Astrocyte of the hippocampus (primary cell): ENCODE results near the gene SPACA7.
"Not testable (repeated sequence)": the region's sequence is repeated elsewhere in the genome, so short reads cannot be mapped to it uniquely, and the experiment has no call there.

ENCODE experiments used
- DNase-seq: peaks from one replicate; pipeline ENCODE4 v3.0.0; 2011; ENCODE audit warnings: low read depth, low spot score

Gene SPACA7

DNA sequence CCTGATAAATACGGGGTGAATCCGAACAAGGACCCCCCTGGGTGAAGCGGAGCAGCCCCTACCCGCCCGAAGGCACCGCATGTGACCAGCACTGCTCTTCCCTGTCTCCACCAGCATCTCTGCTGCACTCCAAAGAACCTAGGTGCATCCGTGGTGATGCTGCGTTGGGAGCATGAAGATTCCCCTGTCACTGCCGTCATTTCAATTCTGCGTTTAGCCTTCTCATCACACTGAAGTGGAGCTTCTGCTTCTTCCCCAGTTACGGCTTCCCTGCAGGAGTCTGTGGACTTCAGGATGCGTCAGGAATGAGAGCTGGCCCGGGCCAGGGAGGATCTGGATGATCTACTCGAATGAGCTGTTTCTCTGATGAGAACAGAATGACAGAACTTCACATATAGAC, 47.9 kb downstream of the SPACA7 start:
- DNase-seq = no peak

GRCh38 chr13:112428704-112429103, 52.5 kb downstream of the SPACA7 start:
- DNase-seq = no peak

- DNase-seq = no peak
Measured at GRCh38 chr13:112431734-112432133, 55.6 kb downstream of the SPACA7 start.

DNA sequence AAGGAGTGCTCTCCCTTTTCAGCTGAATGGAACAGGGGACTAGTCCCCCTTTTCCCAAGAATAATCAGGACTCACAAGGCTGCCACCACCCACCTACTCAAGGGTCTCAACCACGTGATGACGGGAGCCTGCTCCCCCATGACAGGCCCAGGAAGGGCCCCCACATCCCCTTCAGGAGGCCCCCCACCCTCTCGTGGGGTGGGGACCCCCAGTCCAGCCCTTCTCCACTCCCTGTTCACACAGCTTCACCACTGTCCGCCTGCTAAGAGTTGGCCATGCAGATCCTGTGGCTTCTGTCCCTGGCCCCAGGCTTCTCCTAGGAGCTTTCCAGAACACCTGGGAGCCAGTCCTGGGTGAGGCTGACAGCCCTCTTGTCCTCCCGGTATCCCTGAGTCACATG, 56.6 kb downstream of the SPACA7 start:
- DNase-seq = not testable (repeated sequence)

DNA sequence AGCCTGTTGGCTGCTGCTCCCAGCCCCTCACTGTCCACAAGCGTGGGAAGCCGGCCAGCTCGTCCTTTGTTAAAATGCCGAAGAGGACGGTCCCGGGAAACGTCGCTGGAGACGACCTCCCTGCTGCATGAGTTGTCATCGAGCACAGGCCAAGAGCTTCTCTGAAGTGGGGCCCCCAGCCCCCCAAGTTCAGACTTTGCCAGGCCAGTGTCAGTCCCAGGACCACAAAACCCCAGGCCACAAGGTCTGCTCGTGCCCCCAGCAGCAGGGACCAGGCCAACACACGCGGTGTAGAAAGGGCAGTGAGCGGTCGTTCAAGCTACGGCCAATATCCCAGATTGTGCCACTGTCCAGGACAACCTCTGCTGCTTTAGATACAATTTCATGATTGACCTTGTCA, 57.4 kb downstream of the SPACA7 start:
- DNase-seq = not testable (repeated sequence)

- DNase-seq = no peak
Measured at GRCh38 chr13:112434032-112434431, 57.9 kb downstream of the SPACA7 start.

DNA sequence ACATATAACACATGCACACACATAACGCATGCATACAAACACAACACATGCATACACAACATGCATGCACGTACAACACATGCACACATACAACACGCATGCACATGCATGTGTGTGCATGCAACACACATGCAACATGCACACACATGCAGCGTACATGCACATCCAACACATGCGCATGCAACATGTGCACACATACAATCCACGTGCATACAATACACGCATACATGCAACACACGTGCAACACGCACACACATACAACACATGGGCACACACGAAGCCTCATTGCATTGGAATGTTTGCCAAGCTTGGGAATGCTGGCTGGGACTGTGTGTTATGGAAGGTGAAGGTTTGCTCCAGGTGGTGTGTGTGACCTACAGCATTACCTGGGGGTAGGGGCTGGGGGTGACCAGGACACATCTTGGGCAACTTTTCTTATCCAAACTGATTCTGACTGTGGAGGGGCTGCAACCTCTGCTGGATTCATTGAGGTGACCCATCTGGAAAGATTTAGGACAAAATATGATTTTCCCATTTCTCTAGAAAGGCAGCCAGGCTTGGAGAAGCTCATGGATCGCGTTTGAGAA, 58.9 kb downstream of the SPACA7 start:
- no peak for DNase-seq

GRCh38 chr13:112435973-112436372, 59.8 kb downstream of the SPACA7 start:
- no peak for DNase-seq

- no peak for DNase-seq
Measured at GRCh38 chr13:112438094-112438493, 61.9 kb downstream of the SPACA7 start.

- DNase-seq = no peak
Measured at GRCh38 chr13:112438515-112438914, 62.4 kb downstream of the SPACA7 start.

GRCh38 chr13:112441226-112441625, 65.1 kb downstream of the SPACA7 start:
- DNase-seq = no peak

DNA sequence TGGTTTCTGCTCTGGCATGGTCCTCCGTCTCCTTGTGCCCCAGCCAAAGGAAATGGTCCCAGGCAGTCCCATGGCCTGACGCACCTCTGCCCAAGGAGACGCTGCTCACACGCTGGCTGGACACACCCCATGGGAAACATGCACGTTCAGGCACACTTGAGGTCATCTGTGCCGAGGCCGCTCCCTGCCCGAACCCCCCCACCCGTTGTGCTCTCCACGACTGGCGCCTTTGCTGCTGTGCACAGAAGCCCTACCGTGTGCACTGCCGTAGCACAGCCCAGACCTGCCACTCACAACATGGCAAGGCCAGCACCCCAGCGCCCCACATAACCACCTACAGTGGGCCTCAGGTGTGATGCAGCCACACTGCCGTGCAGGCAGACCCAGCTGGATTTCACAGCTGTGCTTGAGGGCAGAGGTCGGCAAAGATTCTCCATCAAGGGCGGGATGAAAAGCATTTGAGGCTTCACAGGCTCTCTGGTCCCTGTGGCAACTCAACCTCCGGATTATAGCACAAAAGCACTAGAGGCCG, 65.7 kb downstream of the SPACA7 start:
- DNase-seq = no peak

- DNase-seq = no peak
Measured at GRCh38 chr13:112442483-112443090, 66.4 kb downstream of the SPACA7 start.

DNA sequence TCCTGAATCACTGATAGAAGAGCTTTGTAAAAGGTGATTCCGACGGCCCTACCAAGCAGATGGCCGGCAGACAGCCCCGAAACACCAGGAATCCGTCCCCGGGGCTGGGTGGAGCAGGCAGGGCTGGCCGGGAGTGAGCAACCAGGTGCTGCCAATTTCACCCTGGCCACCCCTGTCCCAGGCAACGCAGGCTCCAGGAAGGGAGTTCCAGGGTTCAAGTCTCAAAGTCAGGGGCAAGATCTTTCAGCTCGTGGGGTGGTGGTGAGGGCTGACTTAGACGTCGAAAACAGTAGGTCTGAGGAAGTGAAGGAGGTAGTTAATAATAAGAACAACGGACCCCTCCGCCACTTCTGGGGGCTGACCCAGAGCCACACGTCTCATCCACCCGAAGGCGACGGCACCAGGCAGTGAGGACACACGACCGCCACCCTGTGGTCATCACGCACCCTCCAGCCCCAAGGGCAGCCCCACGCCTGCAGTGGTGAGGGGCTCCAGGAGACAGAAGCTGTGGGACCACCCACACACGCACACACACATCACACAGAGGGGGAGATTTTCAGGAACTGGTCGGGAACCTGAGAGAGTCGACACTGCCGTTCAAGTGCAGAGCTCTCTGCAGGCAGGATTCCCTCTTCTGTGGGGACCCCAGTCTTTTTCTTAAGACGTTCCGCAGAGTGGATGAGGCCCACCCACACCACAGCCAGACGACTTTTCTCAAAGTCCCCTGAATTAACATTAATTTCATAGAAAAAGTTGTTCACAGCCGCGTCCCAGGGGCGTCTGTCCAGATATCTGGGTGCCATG, 67.2 kb downstream of the SPACA7 start:
- DNase-seq = peak; percentile 29

GRCh38 chr13:112443995-112444311, 67.8 kb downstream of the SPACA7 start:
- peak; percentile 77 for DNase-seq

GRCh38 chr13:112444416-112445399, 68.6 kb downstream of the SPACA7 start:
- no peak for DNase-seq

DNA sequence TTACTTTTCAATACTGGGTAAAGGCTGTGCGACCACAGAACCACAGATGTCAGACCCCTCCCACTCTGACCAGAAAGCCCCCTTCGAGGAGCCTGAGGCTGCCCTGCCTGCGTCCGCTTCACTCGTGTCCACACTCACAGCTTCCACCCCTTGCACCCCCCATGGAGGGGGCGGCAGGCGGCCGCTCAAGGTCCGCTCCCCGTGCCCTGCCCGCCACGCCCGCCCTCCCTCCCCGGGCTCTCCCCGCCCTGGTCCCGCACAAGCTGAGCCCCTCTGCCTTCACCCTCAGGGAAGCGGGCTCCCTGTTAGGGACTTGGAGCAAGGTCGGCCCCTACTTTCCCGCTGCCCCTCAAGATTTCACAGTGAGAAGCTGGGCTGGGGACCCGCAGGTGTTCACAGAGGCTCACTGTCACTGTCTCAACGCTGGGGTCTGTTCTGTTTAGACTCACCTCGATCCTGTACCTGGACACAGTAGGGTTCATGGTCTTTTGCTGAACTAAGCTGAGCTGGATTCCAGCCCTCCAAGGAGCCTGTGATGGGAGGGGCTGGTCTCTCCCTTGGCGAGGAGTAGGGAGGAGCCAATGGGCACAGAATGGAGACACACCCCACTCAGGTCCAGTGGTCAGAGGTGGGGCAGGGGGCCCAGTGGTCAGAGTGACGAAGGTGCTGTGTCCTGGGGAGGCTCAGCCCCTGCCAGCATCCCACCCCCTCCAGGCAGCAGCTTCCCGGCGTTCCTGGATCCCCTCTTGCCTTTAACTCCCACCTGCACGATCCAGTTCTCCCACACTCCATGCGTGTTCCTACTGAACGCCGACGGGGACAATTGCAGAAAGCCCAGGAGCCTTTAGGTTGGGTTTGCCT, 69.5 kb downstream of the SPACA7 start:
- no peak for DNase-seq

DNA sequence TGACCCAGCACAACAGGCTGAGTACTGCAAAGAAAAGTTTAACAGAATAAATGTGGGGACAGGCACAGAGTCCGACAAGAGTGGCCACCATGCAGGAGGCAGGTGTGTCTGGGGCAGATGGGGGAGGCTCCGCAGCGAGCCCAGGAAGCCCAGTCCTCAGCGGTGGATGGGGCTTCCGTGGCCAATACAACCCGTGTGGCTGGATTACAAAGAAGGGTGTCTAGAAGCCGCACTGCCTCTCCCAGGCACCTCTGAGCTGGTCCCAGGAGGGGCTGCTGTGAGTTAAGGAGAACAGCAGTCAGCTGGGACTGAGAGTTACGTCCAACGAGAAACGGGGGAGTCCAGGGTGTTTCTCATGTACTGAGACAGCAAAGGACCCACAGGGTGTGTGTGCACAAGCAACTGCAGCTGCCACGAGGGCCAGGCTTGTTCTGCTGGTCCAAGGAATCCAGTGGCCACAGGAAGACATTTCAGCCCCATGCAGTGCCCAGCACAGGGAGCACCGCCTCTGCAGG, 70.2 kb downstream of the SPACA7 start:
- no peak for DNase-seq

DNA sequence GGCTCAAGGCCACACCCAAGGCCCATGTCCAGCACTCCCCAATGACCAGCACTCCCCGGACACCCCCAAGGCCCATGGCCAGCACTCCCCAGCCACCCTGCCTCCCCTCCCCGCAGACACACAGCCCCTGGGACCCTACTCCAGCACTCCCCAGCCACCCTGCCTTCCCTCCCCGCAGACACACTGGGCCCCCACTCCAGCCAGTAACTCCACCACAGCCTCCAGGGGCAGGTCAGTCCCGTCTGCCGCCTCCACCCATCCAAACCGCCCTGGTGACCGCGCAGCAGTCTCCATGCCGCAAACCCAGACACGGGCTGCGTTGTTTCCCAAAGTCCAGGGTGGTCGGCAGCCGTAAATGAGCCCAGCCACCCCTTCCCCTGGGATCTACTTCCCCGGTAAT, 70.7 kb downstream of the SPACA7 start:
- no peak for DNase-seq

DNA sequence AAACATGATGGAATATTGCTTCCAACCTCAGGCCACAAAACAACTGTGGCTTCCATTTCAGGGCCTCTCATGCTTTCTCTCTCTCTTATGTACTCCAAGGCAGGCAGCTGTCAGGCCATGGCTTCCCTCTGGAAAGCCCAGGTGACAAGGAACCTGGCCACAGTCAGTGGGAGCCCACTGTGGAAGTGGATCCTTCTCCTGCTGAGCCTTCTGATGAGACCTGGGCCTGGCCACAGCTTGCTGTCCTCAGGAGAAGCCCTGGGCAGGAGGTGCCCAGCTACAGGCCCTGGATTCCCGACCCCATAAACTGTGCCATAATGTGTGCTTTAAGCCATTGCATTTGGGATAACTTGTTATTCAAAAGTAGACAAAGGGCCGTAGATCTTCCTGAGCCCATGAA, 71.2 kb downstream of the SPACA7 start:
- DNase-seq = no peak
